HG03139 (cell line): Measurements from ENCODE around the gene HOXB6.

Source experiments
- ATAC-seq: cut with Tn5 transposase; IDR thresholded peaks from one replicate; pipeline ENCODE4 v1.9.1; 2021; ENCODE audit not compliant: unreplicated experiment

Gene HOXB6

GRCh38 chr17:48636177-48637018 lies 31.6 kb upstream of the HOXB6 start:
- no peak for ATAC-seq

- ATAC-seq: no peak
Measured at GRCh38 chr17:48634493-48635208, 29.9 kb upstream of the HOXB6 start.

GRCh38 chr17:48633266-48633677 lies 28.5 kb upstream of the HOXB6 start:
- no peak for ATAC-seq

GRCh38 chr17:48632579-48633265 lies 27.9 kb upstream of the HOXB6 start:
- ATAC-seq: no peak

- no peak for ATAC-seq
Measured at GRCh38 chr17:48631693-48632578, 27.1 kb upstream of the HOXB6 start.

- no peak for ATAC-seq
Measured at GRCh38 chr17:48630925-48631692, 26.3 kb upstream of the HOXB6 start.

- no peak for ATAC-seq
Measured at GRCh38 chr17:48630009-48630924, 25.5 kb upstream of the HOXB6 start.

- no peak for ATAC-seq
Measured at GRCh38 chr17:48629411-48629759, 24.6 kb upstream of the HOXB6 start.

GRCh38 chr17:48628649-48629410 lies 24.0 kb upstream of the HOXB6 start:
- ATAC-seq: no peak

GRCh38 chr17:48627623-48628521 lies 23.1 kb upstream of the HOXB6 start:
- no peak for ATAC-seq

- ATAC-seq: no peak
Measured at GRCh38 chr17:48627118-48627597, 22.4 kb upstream of the HOXB6 start.

GRCh38 chr17:48626245-48627117 lies 21.7 kb upstream of the HOXB6 start, which contains the start of gene HOXB9:
Gene HOXB9 (minus strand): TSS chr17:48626358. CDS start chr17:48626269, 89 bp downstream.
- no peak for ATAC-seq

- ATAC-seq: no peak
Measured at GRCh38 chr17:48625495-48626244, 20.9 kb upstream of the HOXB6 start.

- no peak for ATAC-seq
Measured at GRCh38 chr17:48624544-48625494, 20.0 kb upstream of the HOXB6 start.
